Measurements from ENCODE around the gene ASH1L.
"Not testable (repeated sequence)": the region's sequence is repeated elsewhere in the genome, so short reads cannot be mapped to it uniquely, and the experiment has no call there.

DNA sequence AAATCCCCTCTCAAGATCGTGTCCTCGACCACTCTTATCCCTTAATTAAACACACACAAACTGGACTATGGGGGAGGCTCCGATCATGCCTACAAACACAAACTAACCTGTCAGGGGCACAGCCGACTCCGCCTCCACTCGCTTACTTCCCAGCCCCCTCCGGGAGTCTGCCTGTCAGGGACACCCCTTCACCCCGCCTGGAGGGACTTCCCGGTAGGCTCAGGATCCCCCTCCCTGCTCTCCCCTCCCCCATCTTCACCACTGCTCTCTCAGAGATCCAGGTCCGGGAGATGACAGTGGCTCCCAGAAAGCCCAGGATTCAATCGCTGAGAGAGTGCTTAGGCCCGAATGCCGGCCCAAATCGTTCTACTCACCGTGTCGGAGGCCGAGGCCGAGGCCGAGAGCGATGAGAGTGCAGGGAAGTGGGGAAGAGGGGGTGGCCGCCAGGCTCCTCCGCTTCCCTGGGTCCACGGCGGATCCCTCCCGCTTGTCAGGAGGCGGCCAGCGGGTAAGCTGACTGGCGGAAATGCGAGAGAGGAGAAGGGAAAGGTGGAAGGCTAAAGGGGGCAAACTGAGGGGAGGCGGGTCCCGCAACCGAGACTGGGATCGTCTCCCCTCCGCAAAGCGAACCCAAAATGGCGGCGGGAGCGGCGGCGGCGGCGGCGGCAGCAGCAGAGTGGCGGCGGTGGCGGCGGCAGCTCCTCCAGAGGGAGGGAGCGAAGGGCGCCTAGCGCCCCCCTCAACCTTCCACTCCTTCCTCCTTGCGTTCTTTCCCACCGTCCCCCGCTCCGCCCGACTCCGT lies 623 bp downstream of the ASH1L start:
- TF ChIP-seq L3MBTL2 (conservative IDR thresholded peaks at IDR 0.05); CTBP1 (IDR thresholded peaks at IDR 0.05; ENCODE audit: borderline replicate concordance); BHLHE40 (IDR thresholded peaks at IDR 0.05; ENCODE audit: borderline replicate concordance); FOXA1 (IDR thresholded peaks at IDR 0.05); ARNT (IDR thresholded peaks at IDR 0.05); SUZ12 (IDR thresholded peaks at IDR 0.05); TARDBP (IDR thresholded peaks at IDR 0.05): not testable (repeated sequence)
- TF ChIP-seq, protein P1, sequence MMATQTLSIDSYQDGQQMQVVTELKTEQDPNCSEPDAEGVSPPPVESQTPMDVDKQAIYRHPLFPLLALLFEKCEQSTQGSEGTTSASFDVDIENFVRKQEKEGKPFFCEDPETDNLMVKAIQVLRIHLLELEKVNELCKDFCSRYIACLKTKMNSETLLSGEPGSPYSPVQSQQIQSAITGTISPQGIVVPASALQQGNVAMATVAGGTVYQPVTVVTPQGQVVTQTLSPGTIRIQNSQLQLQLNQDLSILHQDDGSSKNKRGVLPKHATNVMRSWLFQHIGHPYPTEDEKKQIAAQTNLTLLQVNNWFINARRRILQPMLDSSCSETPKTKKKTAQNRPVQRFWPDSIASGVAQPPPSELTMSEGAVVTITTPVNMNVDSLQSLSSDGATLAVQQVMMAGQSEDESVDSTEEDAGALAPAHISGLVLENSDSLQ (IDR thresholded peaks at IDR 0.05), result not testable (repeated sequence)
